ENCODE measurements around the gene GRAMD4. TPM values are rescaled to one million over a fixed set of nuclear protein-coding genes. Genes with fewer than 3 reads are reported as not detected.

GRAMD4 gene
- total and polyA plus RNA-seq, 10 of the 15 experiments (the other 5 are each of a cell fraction or from before 2014, with no cell fraction given) = 0.21 to 45.5 (median 10.6) TPM

DNA sequence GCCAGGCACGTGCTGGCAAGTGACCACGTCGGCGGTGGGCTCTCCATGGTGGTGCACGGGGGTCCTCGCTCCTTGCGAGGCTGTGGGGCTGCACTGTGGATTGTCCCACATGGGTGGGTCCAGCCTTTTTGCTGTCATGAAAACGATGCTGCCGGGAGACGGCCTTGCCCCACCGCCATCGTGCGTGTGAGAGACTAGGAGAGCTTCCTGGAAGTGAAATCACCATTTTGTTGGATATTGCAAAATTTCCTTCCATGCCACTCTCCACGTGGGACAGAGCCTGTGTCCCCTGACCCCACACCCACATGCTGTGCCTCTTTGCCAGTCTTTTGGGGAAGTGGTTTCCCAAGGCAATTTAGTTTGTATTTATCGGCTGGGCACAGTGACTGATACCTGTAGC lies 18.2 kb upstream of the GRAMD4 start (continued):
- TF ChIP-seq MYB (IDR thresholded peaks at IDR 0.05; ENCODE audit: borderline replicate concordance, low read depth, low read length) (no peak), NFIC (IDR thresholded peaks at IDR 0.05; ENCODE audit: low read depth, low read length) (no peak), ESRRA (IDR thresholded peaks at IDR 0.05; ENCODE audit: low read length) (no peak)

DNA sequence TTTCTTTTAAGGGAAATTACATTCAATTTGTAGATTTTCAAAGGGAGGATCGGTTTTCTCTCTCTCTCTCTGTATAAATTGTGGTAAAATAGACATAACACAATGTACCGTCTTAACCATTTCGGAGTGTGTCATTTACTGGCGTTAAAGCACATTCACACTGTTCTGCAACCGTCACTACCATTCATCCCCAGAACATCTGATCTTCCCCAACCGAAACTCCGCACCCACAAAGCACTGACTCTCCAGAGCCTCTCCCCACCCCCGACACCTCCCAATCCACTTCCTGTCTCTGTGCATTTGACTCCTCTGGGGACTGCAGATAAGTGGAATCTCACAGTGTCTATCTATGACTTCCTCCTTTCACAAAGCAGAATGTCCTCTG lies 15.9 kb upstream of the GRAMD4 start:
- peak overlapping the region; percentile 6 for H3K4me2 ChIP-seq (ENCODE audit: control insufficient read depth, insufficient read depth)
- intact Hi-C loops (cut with micrococcal nuclease; ENCODE audit: unreplicated experiment) = loop anchor here (2.0 kb wide), 1 partner anchor 17 kb away; no protein-coding TSS in a partner anchor
- H2AFZ ChIP-seq (ENCODE audit: control insufficient read depth, low read depth, low read length) = no peak overlapping the region; the same call in 1 of the 2 replicates
- ChIA-PET RAD21 (ENCODE audit: unreplicated experiment) (no interaction called here), SMC1A (ENCODE audit: uncharacterized antibody, unreplicated experiment) (interaction anchor here (1.0 kb wide), 1 partner anchor 12 kb away, joined by 4 read pairs; no protein-coding TSS in a partner anchor), CTCF (no interaction called here), POLR2A (no interaction called here)
- no peaks in the 10 kb centered on the region for H3K27me3 ChIP-seq (replicated peaks in 1 of 2; ENCODE audit: control insufficient read depth in 2 of 2, insufficient read depth in 2 of 2, low read length in 1 of 2)
- no TSS peak for BruUV-seq (replicated peaks)
- H3K9me3 ChIP-seq (replicated peaks; ENCODE audit: control insufficient read depth, insufficient read depth, low read length) = no peaks in the 10 kb centered on the region
- peak overlapping the region; percentile 15; the same call in 1 of the 2 replicates for H3K4me3 ChIP-seq
- H3K4me1 ChIP-seq (ENCODE audit: control insufficient read depth, insufficient read depth, low read length) = peaks cover 8% of the 10 kb centered on the region
- FAIRE-seq (peak; percentile 86), DNase-seq (ENCODE audit: low read depth, low spot score) (peak; percentile 59), ATAC-seq (peak; percentile 97)
- in situ Hi-C loops (cut with MboI) = no loop called here
- WGBS (ENCODE audit: insufficient coverage, insufficient replicate concordance, low lambda C conversion rate, missing lambda C conversion rate) = 23% methylated on average over 8 of the region's 8 CpGs
- H3K79me2 ChIP-seq (ENCODE audit: control insufficient read depth, insufficient read depth, low read length) = no peaks in the 10 kb centered on the region; the same call in 1 of the 2 replicates
- no peak overlapping the region for H3K27ac ChIP-seq (ENCODE audit: control insufficient read depth, insufficient read depth)
- H3K36me3 ChIP-seq (ENCODE audit: control insufficient read depth in 2 of 2, insufficient read depth in 2 of 2, low read length in 1 of 2) = no peaks in the 10 kb centered on the region; a peak in 1 of 4 replicates
- H3K9ac ChIP-seq (ENCODE audit: control insufficient read depth, insufficient read depth, low read length) = no peak overlapping the region; the same call in 1 of the 2 replicates
- H4K20me1 ChIP-seq (ENCODE audit: control insufficient read depth, insufficient read depth) = no peaks in the 10 kb centered on the region
- TF ChIP-seq, protein P1, sequence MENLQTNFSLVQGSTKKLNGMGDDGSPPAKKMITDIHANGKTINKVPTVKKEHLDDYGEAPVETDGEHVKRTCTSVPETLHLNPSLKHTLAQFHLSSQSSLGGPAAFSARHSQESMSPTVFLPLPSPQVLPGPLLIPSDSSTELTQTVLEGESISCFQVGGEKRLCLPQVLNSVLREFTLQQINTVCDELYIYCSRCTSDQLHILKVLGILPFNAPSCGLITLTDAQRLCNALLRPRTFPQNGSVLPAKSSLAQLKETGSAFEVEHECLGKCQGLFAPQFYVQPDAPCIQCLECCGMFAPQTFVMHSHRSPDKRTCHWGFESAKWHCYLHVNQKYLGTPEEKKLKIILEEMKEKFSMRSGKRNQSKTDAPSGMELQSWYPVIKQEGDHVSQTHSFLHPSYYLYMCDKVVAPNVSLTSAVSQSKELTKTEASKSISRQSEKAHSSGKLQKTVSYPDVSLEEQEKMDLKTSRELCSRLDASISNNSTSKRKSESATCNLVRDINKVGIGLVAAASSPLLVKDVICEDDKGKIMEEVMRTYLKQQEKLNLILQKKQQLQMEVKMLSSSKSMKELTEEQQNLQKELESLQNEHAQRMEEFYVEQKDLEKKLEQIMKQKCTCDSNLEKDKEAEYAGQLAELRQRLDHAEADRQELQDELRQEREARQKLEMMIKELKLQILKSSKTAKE (IDR thresholded peaks at IDR 0.05; ENCODE audit: low read depth, poor library complexity, severe bottlenecking) = peak; percentile 33
- TF ChIP-seq ZSCAN29 (IDR thresholded peaks at IDR 0.05) (0 out of 2 replicates have a peak, but pooled peaks have one; percentile 12), SMARCA5 (IDR thresholded peaks at IDR 0.05) (peak; percentile 2; the same call in 1 of the 2 replicates), STAT1 (conservative IDR thresholded peaks at IDR 0.05) (no peak), SPI1 (IDR thresholded peaks at IDR 0.05; ENCODE audit: borderline replicate concordance, insufficient read depth, low read depth, low read length) (peak; percentile 81; the same call in 1 of the 2 replicates), MEF2A (IDR thresholded peaks at IDR 0.05; ENCODE audit: insufficient read depth, low read depth, low read length) (0 out of 2 replicates have a peak, but pooled peaks have one; percentile 4), GATAD2B (conservative IDR thresholded peaks at IDR 0.05; ENCODE audit: low read depth) (peak; percentile 39; the same call in 1 of the 2 replicates), EP300 (IDR thresholded peaks at IDR 0.05; ENCODE audit: borderline replicate concordance in 1 of 2, control insufficient read depth in 1 of 2, low read depth in 2 of 2, low read length in 2 of 2) (peak; percentile 80 to 82; a peak in 3 of 4 replicates), TCF7 (IDR thresholded peaks at IDR 0.05; ENCODE audit: borderline replicate concordance) (no peak)
- TF ChIP-seq, protein P2, sequence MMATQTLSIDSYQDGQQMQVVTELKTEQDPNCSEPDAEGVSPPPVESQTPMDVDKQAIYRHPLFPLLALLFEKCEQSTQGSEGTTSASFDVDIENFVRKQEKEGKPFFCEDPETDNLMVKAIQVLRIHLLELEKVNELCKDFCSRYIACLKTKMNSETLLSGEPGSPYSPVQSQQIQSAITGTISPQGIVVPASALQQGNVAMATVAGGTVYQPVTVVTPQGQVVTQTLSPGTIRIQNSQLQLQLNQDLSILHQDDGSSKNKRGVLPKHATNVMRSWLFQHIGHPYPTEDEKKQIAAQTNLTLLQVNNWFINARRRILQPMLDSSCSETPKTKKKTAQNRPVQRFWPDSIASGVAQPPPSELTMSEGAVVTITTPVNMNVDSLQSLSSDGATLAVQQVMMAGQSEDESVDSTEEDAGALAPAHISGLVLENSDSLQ (IDR thresholded peaks at IDR 0.05) = peak; percentile 50
- TF ChIP-seq, protein P3, sequence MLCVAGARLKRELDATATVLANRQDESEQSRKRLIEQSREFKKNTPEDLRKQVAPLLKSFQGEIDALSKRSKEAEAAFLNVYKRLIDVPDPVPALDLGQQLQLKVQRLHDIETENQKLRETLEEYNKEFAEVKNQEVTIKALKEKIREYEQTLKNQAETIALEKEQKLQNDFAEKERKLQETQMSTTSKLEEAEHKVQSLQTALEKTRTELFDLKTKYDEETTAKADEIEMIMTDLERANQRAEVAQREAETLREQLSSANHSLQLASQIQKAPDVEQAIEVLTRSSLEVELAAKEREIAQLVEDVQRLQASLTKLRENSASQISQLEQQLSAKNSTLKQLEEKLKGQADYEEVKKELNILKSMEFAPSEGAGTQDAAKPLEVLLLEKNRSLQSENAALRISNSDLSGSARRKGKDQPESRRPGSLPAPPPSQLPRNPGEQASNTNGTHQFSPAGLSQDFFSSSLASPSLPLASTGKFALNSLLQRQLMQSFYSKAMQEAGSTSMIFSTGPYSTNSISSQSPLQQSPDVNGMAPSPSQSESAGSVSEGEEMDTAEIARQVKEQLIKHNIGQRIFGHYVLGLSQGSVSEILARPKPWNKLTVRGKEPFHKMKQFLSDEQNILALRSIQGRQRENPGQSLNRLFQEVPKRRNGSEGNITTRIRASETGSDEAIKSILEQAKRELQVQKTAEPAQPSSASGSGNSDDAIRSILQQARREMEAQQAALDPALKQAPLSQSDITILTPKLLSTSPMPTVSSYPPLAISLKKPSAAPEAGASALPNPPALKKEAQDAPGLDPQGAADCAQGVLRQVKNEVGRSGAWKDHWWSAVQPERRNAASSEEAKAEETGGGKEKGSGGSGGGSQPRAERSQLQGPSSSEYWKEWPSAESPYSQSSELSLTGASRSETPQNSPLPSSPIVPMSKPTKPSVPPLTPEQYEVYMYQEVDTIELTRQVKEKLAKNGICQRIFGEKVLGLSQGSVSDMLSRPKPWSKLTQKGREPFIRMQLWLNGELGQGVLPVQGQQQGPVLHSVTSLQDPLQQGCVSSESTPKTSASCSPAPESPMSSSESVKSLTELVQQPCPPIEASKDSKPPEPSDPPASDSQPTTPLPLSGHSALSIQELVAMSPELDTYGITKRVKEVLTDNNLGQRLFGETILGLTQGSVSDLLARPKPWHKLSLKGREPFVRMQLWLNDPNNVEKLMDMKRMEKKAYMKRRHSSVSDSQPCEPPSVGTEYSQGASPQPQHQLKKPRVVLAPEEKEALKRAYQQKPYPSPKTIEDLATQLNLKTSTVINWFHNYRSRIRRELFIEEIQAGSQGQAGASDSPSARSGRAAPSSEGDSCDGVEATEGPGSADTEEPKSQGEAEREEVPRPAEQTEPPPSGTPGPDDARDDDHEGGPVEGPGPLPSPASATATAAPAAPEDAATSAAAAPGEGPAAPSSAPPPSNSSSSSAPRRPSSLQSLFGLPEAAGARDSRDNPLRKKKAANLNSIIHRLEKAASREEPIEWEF (IDR thresholded peaks at IDR 0.05; ENCODE audit: insufficient replicate concordance, low read depth, low read length) = no peak
